Central memory CD8-positive, alpha-beta T cell (primary cell): ENCODE measurements around the gene OVAAL.

Experiments
- ATAC-seq: fragments of 150-1000 bp; cut with Tn5 transposase; replicated peaks from 2 replicates; pipeline ENCODE4 v1.10.0; 2022; ENCODE audit warnings: mild to moderate bottlenecking, moderate FRiP score, moderate number of reproducible peaks; ENCODE audit not compliant: poor library complexity, severe bottlenecking; ENCODE audit errors: extremely low read depth
- DNase-seq, 2 donors: peaks; one replicate each; pipeline ENCODE4 v3.0.0; 2021; ENCODE audit warnings: low spot score in 2 of 2
- H3K27ac Mint-ChIP-seq: one replicate; pipeline ENCODE4 v1.8.0; 2022; ENCODE audit warnings: low read depth, mild to moderate bottlenecking, moderate library complexity, mixed read lengths
- H3K27me3 Mint-ChIP-seq: one replicate; pipeline ENCODE4 v1.8.0; 2022; ENCODE audit warnings: mixed read lengths
- H3K36me3 Mint-ChIP-seq: one replicate; pipeline ENCODE4 v1.8.0; 2022; ENCODE audit warnings: mild to moderate bottlenecking, moderate library complexity, mixed read lengths; ENCODE audit not compliant: insufficient read depth
- H3K4me1 Mint-ChIP-seq: one replicate; pipeline ENCODE4 v1.8.0; 2022; ENCODE audit warnings: mixed read lengths
- H3K4me3 Mint-ChIP-seq: one replicate; pipeline ENCODE4 v1.8.0; 2022; ENCODE audit warnings: mild to moderate bottlenecking, moderate library complexity, mixed read lengths
- H3K9me3 Mint-ChIP-seq: one replicate; pipeline ENCODE4 v1.8.0; 2022; ENCODE audit warnings: mixed read lengths

Gene OVAAL

DNA sequence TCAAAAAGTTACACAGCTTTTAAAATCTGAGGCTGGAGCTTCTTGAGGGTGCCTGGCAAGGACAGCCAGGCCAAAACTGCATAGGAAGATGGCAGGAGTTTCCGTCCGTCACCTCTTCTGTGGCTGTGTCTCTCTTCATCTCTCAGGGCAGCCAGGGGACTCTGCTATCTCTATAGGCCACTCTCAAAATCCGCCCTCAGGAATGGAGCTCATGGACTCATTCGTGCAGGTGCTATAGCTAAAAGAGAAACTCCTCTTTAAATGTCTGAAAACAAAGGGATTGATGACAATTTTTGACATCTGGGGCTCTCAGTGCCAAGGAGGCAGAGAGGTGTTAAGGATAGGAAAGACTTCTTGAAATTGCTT is 27.2 kb downstream of the OVAAL start:
- no peak overlapping the region for H3K4me3 Mint-ChIP-seq
- ATAC-seq = no peak
- no peaks in the 10 kb centered on the region for H3K4me1 Mint-ChIP-seq
- no peaks in the 10 kb centered on the region for H3K36me3 Mint-ChIP-seq
- H3K27me3 Mint-ChIP-seq = peaks cover 40% of the 10 kb centered on the region
- no peak for DNase-seq
- H3K9me3 Mint-ChIP-seq = no peaks in the 10 kb centered on the region
- no peak overlapping the region for H3K27ac Mint-ChIP-seq

DNA sequence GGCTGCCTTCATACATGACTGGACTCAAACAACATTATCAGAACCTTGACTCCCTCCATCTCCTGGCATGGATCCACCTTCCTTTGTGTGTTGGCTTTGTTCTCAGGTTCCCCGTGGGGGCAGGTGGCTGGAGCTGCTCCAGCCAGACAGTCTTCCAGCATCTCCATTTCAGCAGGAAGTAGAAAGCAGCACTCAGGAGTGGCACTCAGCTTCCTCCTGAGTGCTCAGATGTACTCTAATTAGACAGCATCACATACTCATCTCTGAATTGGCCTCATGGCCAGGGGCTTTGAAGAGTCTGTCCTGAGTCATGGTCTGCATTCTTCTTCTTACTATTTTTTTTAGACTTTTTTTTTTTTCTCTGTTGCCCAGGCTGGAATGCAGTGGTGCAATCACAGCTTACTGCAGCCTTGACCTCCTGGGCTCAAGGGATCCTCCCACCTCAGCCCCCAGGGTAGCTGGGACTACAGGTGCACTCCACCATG is 27.9 kb downstream of the OVAAL start:
- Mint-ChIP-seq H3K27ac (no peak overlapping the region), H3K4me1 (no peaks in the 10 kb centered on the region), H3K4me3 (no peak overlapping the region), H3K27me3 (peaks cover 40% of the 10 kb centered on the region), H3K36me3 (no peaks in the 10 kb centered on the region), H3K9me3 (no peaks in the 10 kb centered on the region)
- ATAC-seq = no peak
- DNase-seq = no peak

DNA sequence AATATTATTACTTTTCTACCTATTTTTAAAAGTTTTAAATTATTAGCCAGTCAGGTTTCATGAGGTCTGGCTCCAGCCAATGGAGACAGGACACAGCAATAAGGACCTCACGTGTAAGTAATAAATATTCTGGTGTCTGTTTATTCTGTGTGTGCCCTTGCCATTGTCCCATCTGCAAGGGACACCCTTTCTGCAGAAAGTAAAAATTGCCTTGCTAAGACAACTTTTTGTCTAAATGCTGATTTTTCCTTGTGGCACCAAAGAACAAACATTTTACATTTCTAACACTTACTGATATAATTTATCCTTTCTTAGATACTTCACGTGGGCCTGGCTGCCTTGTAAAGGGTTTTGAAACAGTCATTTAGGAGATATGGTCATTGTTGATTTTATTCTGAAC is 29.4 kb downstream of the OVAAL start:
- Mint-ChIP-seq H3K27ac (no peak overlapping the region), H3K27me3 (peaks cover 38% of the 10 kb centered on the region), H3K4me3 (no peak overlapping the region), H3K9me3 (no peaks in the 10 kb centered on the region), H3K36me3 (no peaks in the 10 kb centered on the region), H3K4me1 (no peaks in the 10 kb centered on the region)
- DNase-seq (no peak), ATAC-seq (no peak)

DNA sequence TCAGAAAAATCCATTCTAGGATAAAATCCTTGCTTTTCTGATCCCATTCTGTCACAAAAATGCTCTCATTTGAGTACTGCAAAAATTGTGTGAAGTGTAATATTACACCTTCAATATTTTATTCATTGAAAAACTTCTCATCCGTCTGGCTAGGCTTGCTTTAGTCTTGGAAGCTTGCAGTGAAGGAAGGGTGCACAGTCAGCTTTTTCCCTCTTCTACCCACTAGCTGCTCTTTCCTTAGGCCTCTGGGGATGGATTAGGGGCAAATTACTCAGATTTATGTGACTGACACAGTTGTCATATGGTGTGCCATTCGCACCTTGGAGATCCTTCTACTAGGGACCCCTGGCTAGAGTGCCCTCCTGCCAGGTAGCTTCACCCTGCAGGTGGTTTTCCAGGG is 32.1 kb downstream of the OVAAL start:
- no peaks in the 10 kb centered on the region for H3K4me1 Mint-ChIP-seq
- no peaks in the 10 kb centered on the region for H3K9me3 Mint-ChIP-seq
- DNase-seq (no peak), ATAC-seq (no peak)
- H3K27ac Mint-ChIP-seq = no peak overlapping the region
- no peak overlapping the region for H3K4me3 Mint-ChIP-seq
- H3K27me3 Mint-ChIP-seq = peaks cover 22% of the 10 kb centered on the region
- no peaks in the 10 kb centered on the region for H3K36me3 Mint-ChIP-seq

DNA sequence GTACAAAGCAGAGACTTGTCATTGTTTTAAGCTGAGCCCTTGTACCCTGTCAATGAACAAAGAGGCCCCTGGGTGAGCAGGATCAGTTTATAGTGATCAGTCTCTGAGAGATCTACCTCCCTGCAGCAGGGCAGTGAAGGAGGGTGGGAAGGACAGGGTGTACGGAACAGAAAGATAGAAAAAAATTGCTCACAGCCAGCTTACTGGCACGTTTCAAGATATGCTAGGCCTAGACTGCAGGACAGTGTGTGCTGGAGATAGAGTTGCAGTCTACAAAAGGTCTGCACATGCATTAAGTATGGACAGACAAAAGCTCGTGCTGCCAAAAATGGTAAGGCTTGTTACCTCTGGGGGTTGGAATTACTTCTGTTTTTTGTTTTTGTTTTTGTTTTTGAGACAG is 34.6 kb downstream of the OVAAL start:
- no peak overlapping the region for H3K4me3 Mint-ChIP-seq
- DNase-seq (no peak), ATAC-seq (no peak)
- H3K4me1 Mint-ChIP-seq = no peaks in the 10 kb centered on the region
- H3K27me3 Mint-ChIP-seq = peaks cover 19% of the 10 kb centered on the region
- H3K9me3 Mint-ChIP-seq = no peaks in the 10 kb centered on the region
- no peak overlapping the region for H3K27ac Mint-ChIP-seq
- no peaks in the 10 kb centered on the region for H3K36me3 Mint-ChIP-seq

DNA sequence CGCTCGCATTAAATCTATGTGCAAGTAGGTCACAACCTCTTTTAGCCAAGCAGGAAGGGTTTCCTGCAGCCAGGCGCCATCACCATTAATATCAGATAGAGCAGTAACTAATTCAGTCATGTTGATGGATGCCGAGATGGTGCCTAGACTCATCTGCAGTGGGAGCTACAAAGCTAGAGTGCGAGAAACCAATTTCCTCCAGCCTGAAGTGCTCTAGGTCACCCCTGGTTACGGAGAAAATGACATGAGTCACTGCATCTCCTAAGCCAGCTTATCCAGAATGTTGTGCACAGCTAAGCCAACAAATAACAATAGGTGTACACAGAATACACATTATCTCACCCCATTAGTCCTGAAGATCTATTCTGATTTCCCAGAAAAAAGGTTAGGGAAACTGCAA is 36.0 kb downstream of the OVAAL start:
- peaks cover 19% of the 10 kb centered on the region for H3K27me3 Mint-ChIP-seq
- H3K36me3 Mint-ChIP-seq = no peaks in the 10 kb centered on the region

DNA sequence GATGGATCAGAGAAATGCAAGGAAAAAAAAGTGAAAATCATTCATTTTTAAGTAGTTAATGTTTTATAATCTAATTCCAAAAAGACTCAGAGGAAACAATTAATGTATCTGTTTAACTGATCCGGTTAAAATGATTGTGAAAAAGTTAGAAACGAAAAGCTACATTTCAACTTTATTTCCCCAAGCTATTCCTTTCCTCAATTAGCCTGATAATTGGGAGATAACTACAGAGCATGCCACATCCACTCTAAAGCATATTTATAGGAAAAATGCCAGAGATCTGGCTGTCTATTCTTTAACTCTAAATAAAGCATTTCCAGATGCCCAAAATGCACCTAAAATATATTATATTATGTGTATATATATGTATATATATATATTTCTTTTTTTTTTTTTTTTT is 37.2 kb downstream of the OVAAL start:
- no peak for DNase-seq
- no peaks in the 10 kb centered on the region for H3K36me3 Mint-ChIP-seq
- no peak overlapping the region for H3K27ac Mint-ChIP-seq
- H3K4me1 Mint-ChIP-seq = no peaks in the 10 kb centered on the region
- peaks cover 19% of the 10 kb centered on the region for H3K27me3 Mint-ChIP-seq
- no peak overlapping the region for H3K4me3 Mint-ChIP-seq
- no peak for ATAC-seq
- no peaks in the 10 kb centered on the region for H3K9me3 Mint-ChIP-seq

More for the DNA sequence above, 36.0 kb downstream of the OVAAL start:
- H3K9me3 Mint-ChIP-seq = no peaks in the 10 kb centered on the region
- no peaks in the 10 kb centered on the region for H3K4me1 Mint-ChIP-seq
- H3K27ac Mint-ChIP-seq = no peak overlapping the region
- H3K4me3 Mint-ChIP-seq = no peak overlapping the region
- no peak for ATAC-seq
- no peak for DNase-seq

DNA sequence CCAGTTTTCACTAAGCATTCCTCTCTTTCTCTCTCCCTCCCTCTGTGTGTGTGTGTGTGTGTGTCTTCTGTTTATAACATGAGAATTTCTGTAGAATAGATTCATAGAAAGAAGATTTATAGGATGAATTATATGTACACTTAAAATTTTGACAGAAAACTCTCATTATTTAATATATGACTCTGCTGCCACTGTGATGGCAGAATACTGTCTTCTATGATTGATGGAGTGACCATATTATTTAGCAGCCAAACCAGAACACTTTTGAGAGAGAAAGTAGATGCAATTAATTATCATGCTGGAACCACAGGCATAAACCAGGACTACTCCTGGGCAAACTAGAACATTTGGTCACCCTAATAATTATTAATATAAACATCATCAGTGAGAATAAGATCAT is 38.8 kb downstream of the OVAAL start:
- Mint-ChIP-seq H3K27ac (no peak overlapping the region), H3K4me3 (no peak overlapping the region), H3K4me1 (no peaks in the 10 kb centered on the region), H3K9me3 (no peaks in the 10 kb centered on the region), H3K36me3 (no peaks in the 10 kb centered on the region), H3K27me3 (peaks cover 19% of the 10 kb centered on the region)
- DNase-seq (no peak), ATAC-seq (no peak)

DNA sequence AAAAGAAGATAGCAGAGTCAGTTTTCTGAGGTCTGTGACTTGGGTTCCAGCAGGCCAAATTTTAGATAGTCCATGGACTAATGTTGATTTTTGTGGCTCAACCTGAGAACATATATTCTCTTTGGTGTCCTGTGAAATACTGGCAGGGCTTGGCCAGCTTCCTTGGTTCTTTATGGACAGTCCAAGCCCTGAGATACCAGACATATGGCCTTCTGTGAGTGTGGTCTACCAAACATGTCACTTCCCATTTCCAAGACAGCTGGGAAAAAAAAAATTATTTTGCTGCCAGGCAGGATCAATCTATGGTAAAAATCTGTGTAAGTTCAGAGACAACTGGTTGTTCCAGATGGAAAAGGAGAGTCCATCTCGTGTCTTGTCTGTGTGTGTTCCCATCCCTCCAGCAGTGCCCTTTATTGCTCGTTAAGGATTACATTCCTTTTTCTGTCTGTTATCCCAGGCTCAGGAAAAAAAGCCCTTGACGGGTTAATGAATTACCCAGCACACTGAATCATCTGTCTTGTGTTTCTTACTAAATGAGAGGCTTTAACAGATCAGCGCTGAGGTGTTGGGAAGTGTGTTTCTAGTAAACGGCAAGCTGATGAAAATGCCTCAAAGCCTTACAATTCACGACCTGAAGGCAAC is 39.7 kb downstream of the OVAAL start:
- Mint-ChIP-seq H3K27me3 (peaks cover 19% of the 10 kb centered on the region), H3K36me3 (no peaks in the 10 kb centered on the region), H3K4me1 (no peaks in the 10 kb centered on the region), H3K27ac (no peak overlapping the region), H3K4me3 (no peak overlapping the region), H3K9me3 (no peaks in the 10 kb centered on the region)
- DNase-seq (no peak), ATAC-seq (no peak)

DNA sequence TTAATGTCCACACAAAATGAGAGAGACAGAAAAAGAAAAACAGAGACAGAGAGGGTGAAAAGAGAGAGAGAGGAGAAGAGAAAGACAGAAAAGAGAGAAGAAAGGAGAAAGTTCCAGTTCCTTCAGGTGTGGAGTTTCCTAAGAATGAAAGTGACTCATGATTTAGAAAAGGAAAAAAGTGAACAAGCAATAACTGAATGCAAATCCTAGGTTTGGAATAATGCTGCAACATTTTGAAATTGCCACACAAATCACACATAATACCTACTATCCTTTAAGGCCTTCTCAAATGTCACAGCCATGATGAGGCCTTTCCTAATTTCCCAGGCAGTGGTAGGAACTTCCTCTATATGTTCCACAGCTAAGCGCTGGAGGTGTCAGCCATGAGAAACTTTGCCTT is 41.6 kb downstream of the OVAAL start:
- Mint-ChIP-seq H3K27me3 (peaks cover 14% of the 10 kb centered on the region), H3K27ac (no peak overlapping the region)

DNA sequence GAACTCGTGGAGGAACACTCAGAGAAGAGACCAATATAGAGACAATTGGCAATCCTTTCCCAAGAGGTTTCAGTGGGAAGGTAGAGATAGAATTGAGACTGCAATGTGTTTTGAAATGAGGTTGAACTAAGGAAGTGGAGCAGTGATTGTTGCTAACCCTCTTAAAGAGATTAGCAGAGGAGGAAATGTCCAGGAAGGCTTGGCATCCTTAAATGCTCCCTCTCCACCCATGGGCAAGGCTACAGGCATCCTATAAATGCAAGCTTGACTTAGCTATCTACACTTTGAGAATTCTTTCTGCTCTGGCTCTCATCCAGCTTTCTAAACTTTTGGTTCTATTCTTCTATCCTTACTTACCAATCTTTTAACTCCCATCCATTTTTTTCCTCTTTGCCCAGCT is 42.7 kb downstream of the OVAAL start:
- ATAC-seq (no peak), DNase-seq (no peak)
- Mint-ChIP-seq H3K27ac (no peak overlapping the region), H3K9me3 (no peaks in the 10 kb centered on the region), H3K4me3 (no peak overlapping the region), H3K4me1 (no peaks in the 10 kb centered on the region), H3K36me3 (no peaks in the 10 kb centered on the region), H3K27me3 (peaks cover 10% of the 10 kb centered on the region)

More for the DNA sequence above, 41.6 kb downstream of the OVAAL start:
- Mint-ChIP-seq H3K4me1 (no peaks in the 10 kb centered on the region), H3K4me3 (no peak overlapping the region), H3K9me3 (no peaks in the 10 kb centered on the region), H3K36me3 (no peaks in the 10 kb centered on the region)
- no peak for DNase-seq
- ATAC-seq = no peak

DNA sequence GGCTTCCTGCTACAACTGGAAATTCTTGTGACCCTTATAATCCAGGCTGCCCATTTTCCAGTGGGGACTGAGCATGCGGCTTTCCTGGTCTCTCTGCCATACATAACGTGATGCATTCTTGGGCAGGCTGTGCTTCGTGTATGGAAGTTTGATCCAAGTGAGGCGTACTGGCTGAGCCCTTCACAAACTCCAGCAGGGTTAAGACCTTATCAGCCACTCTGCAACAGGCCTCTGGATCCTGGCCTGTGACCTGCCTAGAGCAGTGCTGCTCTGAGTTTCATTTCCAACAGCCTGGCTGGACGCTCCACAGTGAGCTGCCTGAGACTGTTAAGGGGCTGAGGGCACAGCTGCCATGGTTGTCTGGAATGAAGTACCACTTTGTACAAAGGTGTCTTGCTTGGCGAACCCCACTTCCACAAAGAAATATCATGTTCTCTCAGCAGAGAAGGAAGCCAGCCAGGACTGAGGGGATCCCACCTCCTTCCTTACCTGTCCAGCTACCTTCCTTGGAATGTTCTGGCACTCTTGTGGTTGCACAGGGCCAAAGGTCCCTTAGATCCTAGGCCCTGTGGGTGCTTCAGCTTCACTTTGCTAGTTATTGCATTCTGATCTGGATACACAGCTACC is 44.6 kb downstream of the OVAAL start:
- Mint-ChIP-seq H3K36me3 (no peaks in the 10 kb centered on the region), H3K9me3 (no peaks in the 10 kb centered on the region), H3K4me1 (no peaks in the 10 kb centered on the region), H3K27me3 (no peaks in the 10 kb centered on the region), H3K4me3 (no peak overlapping the region), H3K27ac (no peak overlapping the region)
- DNase-seq (no peak), ATAC-seq (no peak)

DNA sequence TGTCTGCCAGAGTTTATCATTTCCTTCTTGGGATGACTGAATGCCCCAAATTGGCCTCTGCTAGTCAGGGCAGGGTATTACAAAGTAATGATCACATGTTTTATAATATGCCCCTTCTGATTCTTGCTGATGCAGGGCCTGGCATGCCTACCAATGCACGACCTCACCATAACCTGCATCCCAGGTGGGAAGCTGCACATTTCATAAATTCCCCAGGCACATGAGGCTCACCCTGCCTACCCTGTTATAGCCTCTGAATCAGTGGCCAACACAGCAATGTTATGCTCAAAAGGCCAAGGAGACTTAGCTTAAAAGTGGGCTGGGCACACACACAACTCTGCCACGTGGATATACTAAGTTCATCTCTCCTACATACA is 45.1 kb downstream of the OVAAL start:
- DNase-seq = no peak
- Mint-ChIP-seq H3K4me1 (no peaks in the 10 kb centered on the region), H3K4me3 (no peak overlapping the region), H3K27ac (no peak overlapping the region), H3K27me3 (no peaks in the 10 kb centered on the region), H3K36me3 (no peaks in the 10 kb centered on the region), H3K9me3 (no peaks in the 10 kb centered on the region)
- ATAC-seq = no peak
